Testis (tissue), 3 donors: Measurements from ENCODE around the gene NOXO1. TPM values are rescaled to one million over a fixed set of nuclear protein-coding genes. Genes with fewer than 3 reads are reported as not detected.

Source experiments
- DNase-seq: peaks from one replicate; pipeline ENCODE4 v3.0.0-alpha.2; 2019
- H3K27ac ChIP-seq, 2 donors: fragments of 200-600 bp; sonication (generic); one replicate each; pipeline ENCODE4 v1.5.1; 2019
- H3K27me3 ChIP-seq: fragments of 200-600 bp; sonication (generic); one replicate; pipeline ENCODE4 v1.5.1; 2019
- H3K36me3 ChIP-seq: fragments of 200-600 bp; sonication (generic); one replicate; pipeline ENCODE4 v1.5.1; 2017; ENCODE audit warnings: low read depth; ENCODE audit errors: missing control alignments
- H3K4me1 ChIP-seq: fragments of 200-600 bp; sonication (generic); one replicate; pipeline ENCODE4 v1.5.1; 2019
- H3K4me3 ChIP-seq, 2 donors: fragments of 200-600 bp; sonication (generic); one replicate each; pipeline ENCODE4 v1.5.1; 2017 to 2019
- H3K9me3 ChIP-seq: fragments of 200-600 bp; sonication (generic); one replicate; pipeline ENCODE4 v1.5.1; 2017
- POLR2A ChIP-seq: fragments of 450-650 bp; IDR thresholded peaks from one replicate; pipeline ENCODE4 v1.6.1; 2017; ENCODE audit warnings: antibody characterized with exemption, mild to moderate bottlenecking, moderate library complexity
- WGBS, 2 donors: methylation state at CpG; one replicate each; pipeline ENCODE4 v1.1.5; 2018; 5-methylcytosine and 5-hydroxymethylcytosine counted together
- intact Hi-C: fragments of 100-400 bp; cut with DNase I; formaldehyde crosslinking; loops from one replicate; pipeline ENCODE4 v1.15.1; 2023; ENCODE audit warnings: low total_unique reads
- polyA plus RNA-seq: library from polyadenylated mRNA; stranded (reverse); fragments of 350-450 nt; fragmentation: Illumina TruSeq; extraction: RNeasy Lipid Tissue Mini Kit (QIAGEN cat#74804); gene quantifications from one replicate; pipeline ENCODE4 v1.2.3, GENCODE V29; 2014; ENCODE audit warnings: low read depth, low replicate concordance; ENCODE audit not compliant: insufficient read depth
- total RNA-seq, 2 donors: library from RNA; depleted of rRNA; stranded (reverse); fragments of >200 nt; gene quantifications; one replicate each; pipeline ENCODE4 v1.2.3, GENCODE V29; 2016
- TF ChIP-seq, protein P1 (sequence below), 3 experiments: fragments of 450-650 bp in 2 of 3; fragments of 200-600 bp in 1 of 3; sonication (generic) in 1 of 3; IDR thresholded peaks; one replicate each; pipeline ENCODE4 v1.5.1; 2016 to 2019; ENCODE audit warnings: antibody characterized with exemption in 3 of 3, mild to moderate bottlenecking in 2 of 3, moderate library complexity in 1 of 3

NOXO1 gene
- total and polyA plus RNA-seq, 3 donors from 2014 or later, result 3.7 to 7.6 (median 4.8) TPM

DNA sequence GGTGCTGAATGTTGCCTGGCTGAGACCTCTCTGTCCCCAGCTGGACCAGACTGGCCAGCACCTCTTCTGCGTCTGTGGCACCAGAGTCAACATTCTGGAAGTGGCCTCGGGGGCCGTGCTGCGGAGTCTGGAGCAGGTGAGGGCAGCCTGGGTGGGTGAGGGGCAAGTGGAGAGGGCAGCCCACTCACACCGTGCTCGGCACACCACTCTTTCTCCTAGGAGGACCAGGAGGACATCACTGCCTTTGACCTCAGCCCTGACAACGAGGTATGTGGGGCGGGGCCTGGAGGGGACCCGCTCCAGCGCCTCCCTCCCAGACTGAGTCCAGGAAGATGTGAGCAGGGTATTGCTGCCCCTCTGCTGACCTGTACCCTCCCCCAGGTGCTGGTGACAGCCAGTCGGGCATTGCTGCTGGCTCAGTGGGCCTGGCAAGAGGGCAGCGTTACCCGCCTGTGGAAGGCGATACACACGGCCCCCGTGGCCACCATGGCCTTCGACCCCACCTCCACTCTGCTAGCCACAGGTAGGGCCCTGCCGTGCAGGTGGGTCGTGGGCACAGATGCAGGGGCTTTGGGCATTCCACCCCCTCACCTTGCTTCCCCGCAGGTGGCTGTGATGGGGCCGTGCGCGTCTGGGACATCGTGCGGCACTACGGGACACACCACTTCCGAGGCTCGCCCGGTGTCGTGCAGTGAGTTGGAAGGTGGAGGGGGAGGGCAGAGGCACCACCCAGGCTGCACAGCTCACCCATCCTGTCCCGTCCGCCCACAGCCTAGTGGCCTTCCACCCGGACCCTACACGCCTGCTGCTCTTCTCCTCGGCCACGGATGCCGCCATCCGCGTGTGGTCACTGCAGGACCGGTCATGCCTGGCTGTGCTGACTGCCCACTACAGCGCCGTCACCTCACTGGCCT is 6.9 kb downstream of the NOXO1 start:
- Histone ChIP-seq H3K27ac (no peak overlapping the region), H3K4me3 (no peak overlapping the region), H3K36me3 (no peaks in the 10 kb centered on the region), H3K4me1 (peaks cover 14% of the 10 kb centered on the region), H3K27me3 (no peaks in the 10 kb centered on the region), H3K9me3 (no peaks in the 10 kb centered on the region)
- no peak for DNase-seq
- intact Hi-C loops, result no loop called here
- TF ChIP-seq POLR2A, result no peak
- TF ChIP-seq, protein P1, sequence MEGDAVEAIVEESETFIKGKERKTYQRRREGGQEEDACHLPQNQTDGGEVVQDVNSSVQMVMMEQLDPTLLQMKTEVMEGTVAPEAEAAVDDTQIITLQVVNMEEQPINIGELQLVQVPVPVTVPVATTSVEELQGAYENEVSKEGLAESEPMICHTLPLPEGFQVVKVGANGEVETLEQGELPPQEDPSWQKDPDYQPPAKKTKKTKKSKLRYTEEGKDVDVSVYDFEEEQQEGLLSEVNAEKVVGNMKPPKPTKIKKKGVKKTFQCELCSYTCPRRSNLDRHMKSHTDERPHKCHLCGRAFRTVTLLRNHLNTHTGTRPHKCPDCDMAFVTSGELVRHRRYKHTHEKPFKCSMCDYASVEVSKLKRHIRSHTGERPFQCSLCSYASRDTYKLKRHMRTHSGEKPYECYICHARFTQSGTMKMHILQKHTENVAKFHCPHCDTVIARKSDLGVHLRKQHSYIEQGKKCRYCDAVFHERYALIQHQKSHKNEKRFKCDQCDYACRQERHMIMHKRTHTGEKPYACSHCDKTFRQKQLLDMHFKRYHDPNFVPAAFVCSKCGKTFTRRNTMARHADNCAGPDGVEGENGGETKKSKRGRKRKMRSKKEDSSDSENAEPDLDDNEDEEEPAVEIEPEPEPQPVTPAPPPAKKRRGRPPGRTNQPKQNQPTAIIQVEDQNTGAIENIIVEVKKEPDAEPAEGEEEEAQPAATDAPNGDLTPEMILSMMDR (IDR thresholded peaks at IDR 0.05), result no peak
- WGBS, 2 donors, result 89 to 94% methylated on average over 31 to 37 of the region's 42 CpGs

DNA sequence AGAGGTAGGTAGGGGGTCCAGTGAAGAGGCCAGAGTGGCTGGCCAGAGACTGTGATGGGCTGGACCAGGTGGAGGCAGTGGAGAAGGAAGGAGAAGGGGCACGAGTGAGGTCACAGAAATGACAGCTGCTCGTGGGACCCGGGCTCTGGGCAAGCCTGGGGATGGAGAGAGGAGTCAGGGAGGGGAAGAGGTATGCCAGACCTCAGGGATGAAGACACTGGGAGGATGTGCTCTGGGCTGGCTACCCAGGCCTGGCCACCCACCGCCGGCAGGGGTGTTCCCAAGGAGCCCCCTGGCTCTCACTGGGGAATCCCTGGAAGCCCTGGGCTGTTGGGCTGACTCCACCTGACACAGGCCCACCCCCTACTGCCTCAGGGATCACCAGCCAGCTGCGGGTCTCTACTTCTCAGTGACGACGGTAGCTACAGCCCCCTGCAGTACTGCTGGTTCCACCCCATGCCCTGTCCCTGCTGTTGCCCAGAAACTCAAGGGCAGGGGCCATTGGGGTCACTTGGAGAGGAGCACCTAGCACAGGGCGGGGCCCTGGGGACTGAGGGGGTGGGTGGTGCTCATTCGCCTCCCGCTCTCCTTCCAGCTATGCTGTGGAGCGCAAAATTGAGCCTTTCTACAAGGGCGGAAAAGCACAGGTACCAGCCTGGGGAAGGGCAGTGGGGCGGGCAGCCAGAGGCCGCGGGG is 7.7 kb downstream of the NOXO1 start:
- Histone ChIP-seq H3K36me3 (no peaks in the 10 kb centered on the region), H3K9me3 (no peaks in the 10 kb centered on the region), H3K4me1 (peaks cover 14% of the 10 kb centered on the region), H3K4me3 (no peak overlapping the region), H3K27me3 (no peaks in the 10 kb centered on the region), H3K27ac (no peak overlapping the region)
- WGBS, 2 donors, result 86 to 91% methylated on average over 10 to 16 of the region's 16 CpGs
- intact Hi-C loops, result no loop called here
- no peak for TF ChIP-seq POLR2A
- TF ChIP-seq, protein P1 (IDR thresholded peaks at IDR 0.05), result no peak
- no peak for DNase-seq

DNA sequence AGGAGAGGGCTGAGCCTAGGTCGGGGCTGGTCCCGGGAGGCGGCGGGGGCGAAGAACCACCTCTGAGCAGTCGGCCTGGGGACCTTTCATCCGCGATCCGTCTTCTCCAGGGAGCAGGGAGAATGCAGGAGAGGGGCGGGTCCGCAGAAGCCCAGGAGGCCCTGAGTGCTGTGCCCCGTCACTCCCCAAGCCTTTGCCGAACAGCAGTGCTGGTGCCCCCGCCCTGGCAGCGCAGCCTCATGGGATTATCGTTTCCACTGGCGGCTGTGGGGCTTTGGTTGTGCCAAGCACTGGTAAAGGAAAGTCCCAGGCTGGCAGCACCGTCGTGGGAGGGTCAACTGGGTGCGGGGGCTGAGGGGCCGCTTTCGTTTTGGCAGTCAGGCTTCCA is 8.8 kb downstream of the NOXO1 start:
- H3K9me3 ChIP-seq, result no peaks in the 10 kb centered on the region
- no peak for DNase-seq
- H3K4me3 ChIP-seq, result peak overlapping the region; percentile 92 to 99
- H3K27me3 ChIP-seq, result no peaks in the 10 kb centered on the region
- no peaks in the 10 kb centered on the region for H3K36me3 ChIP-seq
- TF ChIP-seq, protein P1 (IDR thresholded peaks at IDR 0.05), result no peak
- TF ChIP-seq POLR2A, result no peak
- 1 to 11% methylated on average over 5 to 18 of the region's 22 CpGs for WGBS, 2 donors
- intact Hi-C loops, result no loop called here
- H3K4me1 ChIP-seq, result peaks cover 14% of the 10 kb centered on the region
- peak overlapping the region in 1 of 2 donors; percentile 35 for H3K27ac ChIP-seq

DNA sequence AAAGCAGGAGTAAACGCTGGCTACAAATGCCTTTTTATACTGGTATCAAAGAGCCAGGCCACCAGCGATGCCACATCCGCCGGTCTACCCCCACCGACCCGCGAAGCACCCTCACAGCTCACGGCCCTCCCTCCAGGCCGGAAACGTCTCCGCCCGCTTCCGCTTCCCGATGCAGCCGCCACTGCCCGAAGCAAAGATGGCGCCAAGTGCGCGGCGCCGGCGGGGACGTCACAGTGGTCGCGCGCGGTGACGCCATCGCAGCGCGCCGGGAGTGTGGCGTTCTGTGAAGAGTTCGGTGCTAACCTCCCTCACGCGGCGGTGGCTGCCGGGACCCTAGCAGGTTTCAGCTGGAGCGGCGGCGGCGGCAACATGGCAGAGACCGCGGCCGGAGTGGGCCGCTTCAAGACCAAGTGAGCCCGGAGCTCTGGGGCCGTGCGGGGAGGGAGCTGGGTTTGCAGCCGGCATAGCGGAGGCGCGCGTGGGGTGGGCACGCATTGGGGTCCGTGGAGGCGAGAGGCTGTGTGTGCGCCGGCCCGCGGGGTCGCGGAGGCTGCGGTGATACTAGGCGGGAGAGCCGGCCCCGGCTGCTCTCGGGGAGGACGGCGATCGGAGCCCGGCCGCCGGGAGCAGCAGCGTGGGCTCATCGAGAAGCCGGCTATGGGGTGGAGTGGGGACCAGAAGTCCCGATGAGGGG is 9.3 kb downstream of the NOXO1 start, which contains the start of gene TBL3:
TSS of gene TBL3 (plus strand) at position 258 of the 694 bp plus-strand sequence. CDS start at position 370, 112 bp downstream.
- H3K4me3 ChIP-seq, result peak within 1 kb of the TSS; percentile 92 to 99
- peak; percentile 50 for TF ChIP-seq POLR2A
- TF ChIP-seq, protein P1 (IDR thresholded peaks at IDR 0.05), result peak in 1 of 3 experiments; percentile 18
- DNase-seq, result peak; percentile 94
- WGBS, 2 donors, result 0% methylated on average over 1 to 44 of the region's 78 CpGs
- H3K9me3 ChIP-seq, result no peaks in the 10 kb centered on the region
- no peaks in the 10 kb centered on the region for H3K27me3 ChIP-seq
- H3K27ac ChIP-seq, result peak within 1 kb of the TSS; percentile 35 to 90
- H3K36me3 ChIP-seq, result no peaks in the 10 kb centered on the region
- H3K4me1 ChIP-seq, result peaks cover 14% of the 10 kb centered on the region
- intact Hi-C loops, result no loop called here
